ENCODE data around the gene ZBTB6.

The ZBTB6 gene

DNA sequence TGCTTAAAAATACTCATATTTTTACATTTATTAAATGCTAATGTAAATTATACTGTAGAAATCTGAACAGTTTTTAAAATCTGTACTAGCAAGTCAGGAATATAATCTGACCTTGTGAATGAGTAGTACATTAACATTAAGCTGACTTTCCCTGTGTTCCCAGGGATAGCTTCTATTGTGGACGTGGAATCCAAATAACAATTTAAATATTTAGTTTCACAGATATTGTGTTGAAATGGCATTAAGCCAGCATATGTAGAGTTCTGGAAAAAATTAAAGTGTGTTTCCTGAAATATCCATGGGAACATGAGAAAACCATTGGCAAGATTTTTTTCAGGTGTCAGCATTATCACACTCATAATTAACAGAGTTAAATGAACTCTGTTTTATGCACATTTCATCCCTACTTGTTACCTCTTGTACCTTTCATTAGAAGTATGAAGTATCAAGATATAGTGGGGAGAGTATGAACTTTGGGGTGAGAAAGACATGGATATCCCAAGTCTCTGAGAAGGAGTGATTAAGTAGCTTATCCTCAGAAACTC is 33.4 kb upstream of the ZBTB6 start (continued):
- TF ChIP-seq, protein P1, sequence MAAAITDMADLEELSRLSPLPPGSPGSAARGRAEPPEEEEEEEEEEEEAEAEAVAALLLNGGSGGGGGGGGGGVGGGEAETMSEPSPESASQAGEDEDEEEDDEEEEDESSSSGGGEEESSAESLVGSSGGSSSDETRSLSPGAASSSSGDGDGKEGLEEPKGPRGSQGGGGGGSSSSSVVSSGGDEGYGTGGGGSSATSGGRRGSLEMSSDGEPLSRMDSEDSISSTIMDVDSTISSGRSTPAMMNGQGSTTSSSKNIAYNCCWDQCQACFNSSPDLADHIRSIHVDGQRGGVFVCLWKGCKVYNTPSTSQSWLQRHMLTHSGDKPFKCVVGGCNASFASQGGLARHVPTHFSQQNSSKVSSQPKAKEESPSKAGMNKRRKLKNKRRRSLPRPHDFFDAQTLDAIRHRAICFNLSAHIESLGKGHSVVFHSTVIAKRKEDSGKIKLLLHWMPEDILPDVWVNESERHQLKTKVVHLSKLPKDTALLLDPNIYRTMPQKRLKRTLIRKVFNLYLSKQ (tag by site-specific recombination; IDR thresholded peaks at IDR 0.05; ENCODE audit: borderline replicate concordance): no peak

DNA sequence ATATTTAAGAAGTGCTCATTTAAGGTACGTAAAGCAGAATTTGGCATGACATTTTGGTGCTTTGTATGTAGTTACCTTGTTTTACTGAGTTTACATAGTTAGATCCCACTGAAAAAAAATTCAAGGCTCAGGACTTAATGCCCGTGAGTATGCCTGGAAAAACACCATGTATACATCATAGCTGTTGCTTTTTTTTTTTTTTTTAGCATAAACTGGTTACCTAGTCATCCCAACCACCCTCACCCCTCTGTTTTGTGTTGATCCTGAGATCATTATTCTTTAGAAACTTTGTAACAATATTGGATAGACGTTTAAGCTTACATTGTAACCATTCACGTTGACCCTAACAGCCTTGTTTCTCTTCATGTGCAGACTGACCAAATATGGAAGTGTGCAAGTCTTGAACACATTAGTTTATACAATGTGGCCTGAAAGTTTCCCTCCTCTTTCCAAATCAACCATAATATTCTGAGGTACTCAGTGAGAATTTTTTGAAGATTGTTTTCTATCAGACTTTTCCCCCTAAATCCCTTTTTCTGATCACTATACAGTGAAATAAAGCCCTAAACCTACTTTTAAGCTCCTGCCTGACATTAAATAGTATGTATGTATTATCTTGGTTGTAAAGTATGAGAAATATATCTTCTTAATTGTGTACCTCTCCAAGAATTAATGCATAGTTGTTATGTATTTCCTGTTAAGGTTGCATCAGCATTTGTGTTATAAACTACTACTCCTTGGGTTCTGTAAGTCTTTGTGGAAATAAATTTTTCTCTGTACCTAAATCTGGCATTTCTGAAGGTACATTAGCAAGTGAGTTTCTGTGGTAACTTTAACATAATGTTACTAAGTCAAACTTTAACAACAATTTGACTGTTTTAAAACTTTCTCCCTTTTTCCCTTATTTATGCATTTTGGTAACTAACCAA is 32.1 kb upstream of the ZBTB6 start:
- POLR2A ChIA-PET: interaction anchor here (1.3 kb wide), 1 partner anchor 9 kb away, joined by 5 read pairs; no protein-coding TSS in a partner anchor
- peak; percentile 17; the same call in 1 of the 2 replicates for TF ChIP-seq ZNF335 (tag by site-specific recombination; conservative IDR thresholded peaks at IDR 0.05)
- TF ChIP-seq, protein P2, sequence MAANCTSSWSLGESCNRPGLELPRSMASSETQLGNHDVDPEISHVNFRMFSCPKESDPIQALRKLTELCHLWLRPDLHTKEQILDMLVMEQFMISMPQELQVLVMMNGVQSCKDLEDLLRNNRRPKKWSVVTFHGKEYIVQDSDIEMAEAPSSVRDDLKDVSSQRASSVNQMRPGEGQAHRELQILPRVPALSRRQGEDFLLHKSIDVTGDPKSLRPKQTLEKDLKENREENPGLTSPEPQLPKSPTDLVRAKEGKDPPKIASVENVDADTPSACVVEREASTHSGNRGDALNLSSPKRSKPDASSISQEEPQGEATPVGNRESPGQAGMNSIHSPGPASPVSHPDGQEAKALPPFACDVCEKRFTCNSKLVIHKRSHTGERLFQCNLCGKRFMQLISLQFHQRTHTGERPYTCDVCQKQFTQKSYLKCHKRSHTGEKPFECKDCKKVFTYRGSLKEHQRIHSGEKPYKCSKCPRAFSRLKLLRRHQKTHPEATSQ (tag by site-specific recombination; IDR thresholded peaks at IDR 0.05): no peak
- 0 out of 2 replicates have a peak, but pooled peaks cover 2% of the 10 kb centered on the region for H3K4me1 ChIP-seq (ENCODE audit: control insufficient read depth, insufficient read depth, low read length)
- no peak overlapping the region for H3K27ac ChIP-seq (ENCODE audit: extremely low read depth, low read depth, low read length)
- H3K36me3 ChIP-seq (ENCODE audit: control insufficient read depth in 2 of 2, insufficient read depth in 1 of 2, low read length in 2 of 2): peaks cover 0 to 4% of the 10 kb centered on the region in 2 experiments; a peak in 1 of 3 replicates
- H3K4me3 ChIP-seq (ENCODE audit: low read depth, low read length): no peak overlapping the region
- no peaks in the 10 kb centered on the region for H3K9me3 ChIP-seq (ENCODE audit: control insufficient read depth, insufficient read depth, low read depth, low read length)
- CTCF ChIA-PET: interaction anchor here (0.6 kb wide), 1 partner anchor 9 kb away, joined by 3 read pairs; no protein-coding TSS in a partner anchor

DNA sequence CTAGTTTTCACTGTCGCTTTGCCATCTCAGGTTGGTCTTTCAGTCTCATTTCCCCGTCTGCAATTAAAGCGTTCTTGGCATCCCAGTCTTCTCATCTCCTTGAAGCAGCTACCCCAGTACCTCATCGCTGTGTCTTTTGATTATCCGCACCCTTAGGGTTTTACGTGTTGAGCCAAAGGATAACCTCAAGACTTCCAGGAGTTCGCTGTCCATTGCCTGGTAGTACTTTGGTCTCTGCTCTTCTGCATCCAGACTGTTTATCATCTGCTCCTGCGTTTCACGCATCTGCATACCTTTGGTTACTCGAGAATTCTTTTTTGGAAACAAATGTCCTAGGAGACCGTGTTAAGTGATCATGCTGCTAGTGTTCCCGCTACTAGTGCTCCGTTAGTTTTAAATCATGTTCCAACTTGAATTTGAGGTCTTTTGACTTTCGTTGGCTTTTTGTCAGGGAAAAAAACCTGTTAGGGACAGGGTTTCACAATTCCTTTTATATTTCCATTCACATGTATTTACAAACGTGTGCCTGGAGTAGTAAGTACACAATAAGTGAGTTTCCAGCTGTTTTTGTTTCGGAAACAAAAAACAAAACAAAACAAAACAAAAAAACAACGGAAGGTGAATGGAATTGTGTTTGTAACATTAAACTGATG is 28.6 kb upstream of the ZBTB6 start:
- no peaks in the 10 kb centered on the region for H3K9me3 ChIP-seq (ENCODE audit: control insufficient read depth, insufficient read depth, low read depth, low read length)
- no peaks in the 10 kb centered on the region for H3K4me1 ChIP-seq (ENCODE audit: control insufficient read depth, insufficient read depth, low read length)
- peaks cover 6 to 25% of the 10 kb centered on the region in 2 experiments; a peak in 2 of 3 replicates for H3K36me3 ChIP-seq (ENCODE audit: control insufficient read depth in 2 of 2, insufficient read depth in 1 of 2, low read length in 2 of 2)
- POLR2A ChIA-PET: interaction anchor here (1.0 to 3.3 kb wide), 7 partner anchors 11 to 677 kb away, joined by 3 to 126 read pairs (median 24); partner anchors contain the start of genes MRRF, RBM18, RC3H2 and ZBTB26
- peak overlapping the region; percentile 58 for H3K27ac ChIP-seq (ENCODE audit: extremely low read depth, low read depth, low read length)
- CTCF ChIA-PET: no interaction called here
- TF ChIP-seq ZNF335 (tag by site-specific recombination; conservative IDR thresholded peaks at IDR 0.05) (peak; percentile 72), EGR2 (tag by site-specific recombination; IDR thresholded peaks at IDR 0.05; ENCODE audit: low read depth) (no peak)
- TF ChIP-seq, protein P3, sequence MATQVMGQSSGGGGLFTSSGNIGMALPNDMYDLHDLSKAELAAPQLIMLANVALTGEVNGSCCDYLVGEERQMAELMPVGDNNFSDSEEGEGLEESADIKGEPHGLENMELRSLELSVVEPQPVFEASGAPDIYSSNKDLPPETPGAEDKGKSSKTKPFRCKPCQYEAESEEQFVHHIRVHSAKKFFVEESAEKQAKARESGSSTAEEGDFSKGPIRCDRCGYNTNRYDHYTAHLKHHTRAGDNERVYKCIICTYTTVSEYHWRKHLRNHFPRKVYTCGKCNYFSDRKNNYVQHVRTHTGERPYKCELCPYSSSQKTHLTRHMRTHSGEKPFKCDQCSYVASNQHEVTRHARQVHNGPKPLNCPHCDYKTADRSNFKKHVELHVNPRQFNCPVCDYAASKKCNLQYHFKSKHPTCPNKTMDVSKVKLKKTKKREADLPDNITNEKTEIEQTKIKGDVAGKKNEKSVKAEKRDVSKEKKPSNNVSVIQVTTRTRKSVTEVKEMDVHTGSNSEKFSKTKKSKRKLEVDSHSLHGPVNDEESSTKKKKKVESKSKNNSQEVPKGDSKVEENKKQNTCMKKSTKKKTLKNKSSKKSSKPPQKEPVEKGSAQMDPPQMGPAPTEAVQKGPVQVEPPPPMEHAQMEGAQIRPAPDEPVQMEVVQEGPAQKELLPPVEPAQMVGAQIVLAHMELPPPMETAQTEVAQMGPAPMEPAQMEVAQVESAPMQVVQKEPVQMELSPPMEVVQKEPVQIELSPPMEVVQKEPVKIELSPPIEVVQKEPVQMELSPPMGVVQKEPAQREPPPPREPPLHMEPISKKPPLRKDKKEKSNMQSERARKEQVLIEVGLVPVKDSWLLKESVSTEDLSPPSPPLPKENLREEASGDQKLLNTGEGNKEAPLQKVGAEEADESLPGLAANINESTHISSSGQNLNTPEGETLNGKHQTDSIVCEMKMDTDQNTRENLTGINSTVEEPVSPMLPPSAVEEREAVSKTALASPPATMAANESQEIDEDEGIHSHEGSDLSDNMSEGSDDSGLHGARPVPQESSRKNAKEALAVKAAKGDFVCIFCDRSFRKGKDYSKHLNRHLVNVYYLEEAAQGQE (tag by site-specific recombination; IDR thresholded peaks at IDR 0.05): peak; percentile 92
- H3K4me3 ChIP-seq (ENCODE audit: low read depth, low read length): peak overlapping the region; percentile 89

DNA sequence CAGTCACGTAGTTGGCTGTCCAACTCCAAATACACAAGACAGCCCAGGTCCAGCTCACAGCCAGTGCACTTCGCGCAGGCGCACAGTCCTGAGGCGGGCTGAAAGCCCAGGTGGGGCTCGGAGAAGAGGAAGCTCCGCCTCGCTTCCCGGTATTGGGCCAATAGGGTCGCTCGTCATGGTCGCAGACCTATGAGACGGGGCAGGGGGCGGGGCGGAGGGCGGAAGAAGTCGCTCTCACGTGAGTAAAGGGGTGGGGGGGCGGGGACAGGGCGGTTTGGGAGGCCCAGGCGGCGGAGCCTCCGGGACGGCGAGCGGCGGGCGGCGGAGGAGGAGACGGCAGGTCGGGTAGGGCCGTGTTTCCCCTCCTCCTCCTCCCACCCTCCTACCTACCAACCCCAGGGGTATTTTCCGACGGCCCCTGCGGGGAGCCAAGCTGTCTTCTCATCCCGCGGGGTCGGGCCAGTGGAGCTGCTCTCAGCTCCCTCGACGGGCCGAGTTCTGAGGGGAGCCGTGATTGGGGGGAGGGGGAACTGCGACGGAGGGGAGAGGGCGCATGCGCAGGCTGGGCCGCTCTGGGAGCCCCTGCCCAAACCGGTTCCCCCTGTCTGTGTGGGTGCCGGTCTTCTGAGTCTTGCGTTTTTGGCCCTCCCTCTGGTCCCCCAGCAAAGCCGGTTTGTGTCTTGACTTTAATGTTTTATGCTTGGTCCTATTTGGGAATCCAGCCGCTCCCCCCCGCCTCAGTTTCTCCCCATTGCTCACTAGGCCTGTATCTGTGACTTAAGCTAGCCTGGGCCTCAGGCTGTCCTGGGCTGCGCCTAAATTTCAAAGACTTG is 27.8 kb upstream of the ZBTB6 start, which contains the start of gene RABGAP1:
RABGAP1 (plus strand) TSS at position 272 of the 833 bp plus-strand sequence. CDS start 16,040 bp downstream, outside the sequence.
- peak within 1 kb of the TSS; percentile 89 for H3K4me3 ChIP-seq (ENCODE audit: low read depth, low read length)
- ChIA-PET POLR2A (interaction anchor here (0.5 to 3.3 kb wide), 21 partner anchors 10 to 1373 kb away, joined by 3 to 126 read pairs (median 4); partner anchors contain the start of genes MRRF, PDCL, RBM18 and RC3H2), CTCF (interaction anchor here (0.9 kb wide), 1 partner anchor 50 kb away, joined by 4 read pairs; no protein-coding TSS in a partner anchor)
- H3K4me1 ChIP-seq (ENCODE audit: control insufficient read depth, insufficient read depth, low read length): no peaks in the 10 kb centered on the region
- H3K27ac ChIP-seq (ENCODE audit: extremely low read depth, low read depth, low read length): peak within 1 kb of the TSS; percentile 58
- no peaks in the 10 kb centered on the region for H3K9me3 ChIP-seq (ENCODE audit: control insufficient read depth, insufficient read depth, low read depth, low read length)
- H3K36me3 ChIP-seq (ENCODE audit: control insufficient read depth in 2 of 2, insufficient read depth in 1 of 2, low read length in 2 of 2): peaks cover 6 to 32% of the 10 kb centered on the region in 2 experiments; a peak in 2 of 3 replicates
- TF ChIP-seq ZFP37 (tag by site-specific recombination; IDR thresholded peaks at IDR 0.05): 0 out of 2 replicates have a peak, but pooled peaks have one; percentile 20
- peak; percentile 85; the same call in 1 of the 2 replicates for TF ChIP-seq ZNF777 (tag by site-specific recombination; IDR thresholded peaks at IDR 0.05; ENCODE audit: borderline replicate concordance)
- peak; percentile 55 for TF ChIP-seq SP3 (tag by site-specific recombination; IDR thresholded peaks at IDR 0.05)
- peak; percentile 45; the same call in 1 of the 2 replicates for TF ChIP-seq EGR2 (tag by site-specific recombination; IDR thresholded peaks at IDR 0.05; ENCODE audit: low read depth)
- peak; percentile 68 for TF ChIP-seq MZF1 (tag by site-specific recombination; IDR thresholded peaks at IDR 0.05; ENCODE audit: borderline replicate concordance)
- TF ChIP-seq KLF16 (tag by site-specific recombination; IDR thresholded peaks at IDR 0.05): peak; percentile 48; the same call in 1 of the 2 replicates
- TF ChIP-seq, protein P4, sequence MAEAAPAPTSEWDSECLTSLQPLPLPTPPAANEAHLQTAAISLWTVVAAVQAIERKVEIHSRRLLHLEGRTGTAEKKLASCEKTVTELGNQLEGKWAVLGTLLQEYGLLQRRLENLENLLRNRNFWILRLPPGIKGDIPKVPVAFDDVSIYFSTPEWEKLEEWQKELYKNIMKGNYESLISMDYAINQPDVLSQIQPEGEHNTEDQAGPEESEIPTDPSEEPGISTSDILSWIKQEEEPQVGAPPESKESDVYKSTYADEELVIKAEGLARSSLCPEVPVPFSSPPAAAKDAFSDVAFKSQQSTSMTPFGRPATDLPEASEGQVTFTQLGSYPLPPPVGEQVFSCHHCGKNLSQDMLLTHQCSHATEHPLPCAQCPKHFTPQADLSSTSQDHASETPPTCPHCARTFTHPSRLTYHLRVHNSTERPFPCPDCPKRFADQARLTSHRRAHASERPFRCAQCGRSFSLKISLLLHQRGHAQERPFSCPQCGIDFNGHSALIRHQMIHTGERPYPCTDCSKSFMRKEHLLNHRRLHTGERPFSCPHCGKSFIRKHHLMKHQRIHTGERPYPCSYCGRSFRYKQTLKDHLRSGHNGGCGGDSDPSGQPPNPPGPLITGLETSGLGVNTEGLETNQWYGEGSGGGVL (tag by site-specific recombination; IDR thresholded peaks at IDR 0.05): peak; percentile 81
- peak; percentile 69; the same call in 1 of the 2 replicates for TF ChIP-seq ZNF610 (tag by site-specific recombination; IDR thresholded peaks at IDR 0.05; ENCODE audit: borderline replicate concordance)
- peak; percentile 87 for TF ChIP-seq ZBTB48 (tag by site-specific recombination; IDR thresholded peaks at IDR 0.05)

Data from HEK293 (cell line).